Measurements from ENCODE around the gene DMPK. TPM values are rescaled to one million over a fixed set of nuclear protein-coding genes. Genes with fewer than 3 reads are reported as not detected.

DMPK gene, protein sequence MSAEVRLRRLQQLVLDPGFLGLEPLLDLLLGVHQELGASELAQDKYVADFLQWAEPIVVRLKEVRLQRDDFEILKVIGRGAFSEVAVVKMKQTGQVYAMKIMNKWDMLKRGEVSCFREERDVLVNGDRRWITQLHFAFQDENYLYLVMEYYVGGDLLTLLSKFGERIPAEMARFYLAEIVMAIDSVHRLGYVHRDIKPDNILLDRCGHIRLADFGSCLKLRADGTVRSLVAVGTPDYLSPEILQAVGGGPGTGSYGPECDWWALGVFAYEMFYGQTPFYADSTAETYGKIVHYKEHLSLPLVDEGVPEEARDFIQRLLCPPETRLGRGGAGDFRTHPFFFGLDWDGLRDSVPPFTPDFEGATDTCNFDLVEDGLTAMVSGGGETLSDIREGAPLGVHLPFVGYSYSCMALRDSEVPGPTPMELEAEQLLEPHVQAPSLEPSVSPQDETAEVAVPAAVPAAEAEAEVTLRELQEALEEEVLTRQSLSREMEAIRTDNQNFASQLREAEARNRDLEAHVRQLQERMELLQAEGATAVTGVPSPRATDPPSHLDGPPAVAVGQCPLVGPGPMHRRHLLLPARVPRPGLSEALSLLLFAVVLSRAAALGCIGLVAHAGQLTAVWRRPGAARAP
- 100 to 1,000 TPM; 212 to 227 TPM for total RNA-seq

DNA sequence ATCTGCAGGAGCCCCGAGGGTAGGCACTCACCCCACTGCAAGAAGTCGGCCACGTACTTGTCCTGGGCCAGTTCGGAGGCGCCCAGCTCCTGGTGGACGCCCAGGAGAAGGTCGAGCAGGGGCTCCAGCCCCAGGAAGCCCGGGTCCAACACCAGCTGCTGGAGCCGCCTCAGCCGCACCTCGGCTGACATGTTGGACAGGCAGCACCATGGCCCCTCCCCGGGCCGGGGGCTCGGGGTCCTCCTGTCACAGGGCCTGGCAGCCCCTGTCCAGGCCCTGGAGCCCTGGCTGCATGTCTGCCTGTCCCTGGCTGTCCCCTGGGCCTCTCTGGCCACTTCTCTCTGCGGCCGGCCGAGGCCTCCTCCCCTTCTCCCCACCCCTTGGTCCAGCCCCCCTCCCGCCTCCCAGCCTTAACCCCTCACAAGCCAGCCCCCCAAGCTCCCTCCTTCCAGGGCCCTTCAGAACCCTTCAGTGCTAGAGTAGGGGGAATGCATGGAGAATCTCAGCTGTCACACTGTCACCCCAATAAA lies at the start of gene DMPK:
Gene DMPK, minus strand, starts transcription at position 329 of the 530 bp plus-strand sequence. Its CDS starts 138 bp downstream, at position 191.
- Histone ChIP-seq H3K27me3 (replicated peaks; ENCODE audit: insufficient read depth) (no peaks in the 10 kb centered on the region), H3K9me3 (no peaks in the 10 kb centered on the region), H3K4me1 (ENCODE audit: control insufficient read depth in 1 of 2, low read depth in 2 of 2) (peaks cover 20 to 50% of the 10 kb centered on the region in 2 donors), H3K4me3 (peak within 1 kb of the TSS; percentile 91), H3K27ac (peak within 1 kb of the TSS; percentile 97 to 98), H3K36me3 (peaks cover 25% of the 10 kb centered on the region)
- DNase-seq (ENCODE audit: low spot score) = no peak
- no peak for ATAC-seq (ENCODE audit: insufficient number of reproducible peaks, low FRiP score, low read depth)
- no peak for TF ChIP-seq CTCF (IDR thresholded peaks at IDR 0.05)

DNA sequence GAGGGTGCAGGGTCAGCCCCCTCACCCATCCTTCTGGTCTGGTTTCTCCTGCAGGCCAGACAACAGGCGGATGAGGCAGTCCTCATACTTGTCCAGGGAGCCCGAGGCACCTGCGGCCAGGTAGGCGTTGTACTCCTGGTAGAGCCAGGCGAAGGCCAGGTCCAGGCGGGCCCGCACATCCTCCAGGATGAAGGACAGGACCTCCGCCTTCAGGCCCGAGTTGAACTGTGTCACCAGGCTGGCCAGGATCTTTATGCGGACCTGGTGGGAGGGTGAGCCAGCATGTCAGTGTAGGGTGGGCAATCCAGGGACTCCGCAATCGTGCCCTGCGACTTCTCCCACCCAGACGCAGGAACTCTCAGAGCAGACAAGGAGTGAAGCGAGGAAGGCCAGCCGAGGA lies 46.7 kb upstream of the DMPK start:
- Histone ChIP-seq H3K27ac (no peak overlapping the region), H3K4me3 (no peak overlapping the region), H3K4me1 (ENCODE audit: control insufficient read depth in 1 of 2, low read depth in 2 of 2) (no peaks in the 10 kb centered on the region), H3K36me3 (peaks cover 87% of the 10 kb centered on the region), H3K9me3 (no peaks in the 10 kb centered on the region), H3K27me3 (replicated peaks; ENCODE audit: insufficient read depth) (no peaks in the 10 kb centered on the region)
- no peak for TF ChIP-seq CTCF (IDR thresholded peaks at IDR 0.05)
- ATAC-seq (ENCODE audit: insufficient number of reproducible peaks, low FRiP score, low read depth) (no peak), DNase-seq (ENCODE audit: low spot score) (no peak)

DNA sequence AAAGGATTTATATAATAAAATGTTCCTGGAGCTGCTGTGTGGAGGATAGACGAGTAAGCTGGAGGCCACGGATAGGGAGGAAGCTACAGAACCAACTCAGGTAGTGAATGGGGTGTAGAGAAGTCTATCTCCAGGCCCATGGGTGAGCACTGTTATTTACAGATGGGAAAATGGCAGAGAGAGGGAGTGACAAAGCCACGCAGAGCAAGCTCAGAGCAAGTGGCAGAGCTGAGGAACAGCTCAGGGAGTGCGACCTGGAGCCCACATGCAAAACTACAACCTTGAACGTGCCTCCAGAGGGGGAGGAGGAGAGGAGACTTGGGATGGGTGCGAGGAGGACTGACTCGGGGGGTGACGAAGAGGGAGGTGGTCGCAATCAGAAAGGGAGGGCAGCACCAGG lies 46.2 kb upstream of the DMPK start:
- no peak overlapping the region for H3K27ac ChIP-seq
- H3K36me3 ChIP-seq = peaks cover 83% of the 10 kb centered on the region
- H3K9me3 ChIP-seq = no peaks in the 10 kb centered on the region
- no peak for ATAC-seq (ENCODE audit: insufficient number of reproducible peaks, low FRiP score, low read depth)
- TF ChIP-seq CTCF (IDR thresholded peaks at IDR 0.05) = no peak
- no peak for DNase-seq (ENCODE audit: low spot score)
- H3K4me3 ChIP-seq = no peak overlapping the region
- H3K27me3 ChIP-seq (replicated peaks; ENCODE audit: insufficient read depth) = no peaks in the 10 kb centered on the region
- no peaks in the 10 kb centered on the region for H3K4me1 ChIP-seq (ENCODE audit: control insufficient read depth in 1 of 2, low read depth in 2 of 2)

GRCh38 chr19:45827459-45828093 lies 45.3 kb upstream of the DMPK start:
- H3K9me3 ChIP-seq = no peaks in the 10 kb centered on the region
- no peaks in the 10 kb centered on the region for H3K4me1 ChIP-seq (ENCODE audit: control insufficient read depth in 1 of 2, low read depth in 2 of 2)
- DNase-seq (ENCODE audit: low spot score) (no peak), ATAC-seq (ENCODE audit: insufficient number of reproducible peaks, low FRiP score, low read depth) (no peak)
- no peak for TF ChIP-seq CTCF (IDR thresholded peaks at IDR 0.05)
- H3K36me3 ChIP-seq = peaks cover 90% of the 10 kb centered on the region
- H3K27me3 ChIP-seq (replicated peaks; ENCODE audit: insufficient read depth) = no peaks in the 10 kb centered on the region
- H3K27ac ChIP-seq = no peak overlapping the region
- H3K4me3 ChIP-seq = no peak overlapping the region

DNA sequence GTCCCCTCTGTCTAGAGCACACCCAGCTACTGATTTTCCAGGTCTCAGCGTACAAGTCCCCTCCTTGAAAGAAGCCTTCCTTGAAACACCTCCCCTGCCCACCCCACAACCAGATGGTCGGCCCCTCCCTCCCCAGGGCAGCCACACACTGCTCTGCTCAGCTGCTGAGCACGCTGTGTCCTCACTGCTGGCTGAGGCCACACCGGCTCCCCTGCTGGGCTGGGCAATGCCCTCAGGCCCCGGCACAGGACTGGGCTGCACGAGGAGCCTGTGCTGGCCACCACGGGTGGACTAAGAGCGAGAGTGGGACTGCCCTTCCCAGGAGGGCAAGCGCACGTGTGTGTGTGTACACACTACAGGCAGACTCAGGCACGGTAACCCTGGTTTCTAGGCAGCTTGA lies 44.6 kb upstream of the DMPK start:
- TF ChIP-seq CTCF (IDR thresholded peaks at IDR 0.05) = no peak
- Histone ChIP-seq H3K4me1 (ENCODE audit: control insufficient read depth in 1 of 2, low read depth in 2 of 2) (no peaks in the 10 kb centered on the region), H3K36me3 (peaks cover 89% of the 10 kb centered on the region), H3K4me3 (no peak overlapping the region), H3K27ac (no peak overlapping the region), H3K27me3 (replicated peaks; ENCODE audit: insufficient read depth) (no peaks in the 10 kb centered on the region), H3K9me3 (no peaks in the 10 kb centered on the region)
- ATAC-seq (ENCODE audit: insufficient number of reproducible peaks, low FRiP score, low read depth) (no peak), DNase-seq (ENCODE audit: low spot score) (no peak)
